Transverse colon (tissue), 4 donors: ENCODE data around the gene GRIN2C. TPM values are rescaled to one million over a fixed set of nuclear protein-coding genes. Genes with fewer than 3 reads are reported as not detected.

Experiments used
- DNase-seq: peaks from one replicate; pipeline ENCODE4 v3.0.0-alpha.2; 2019
- H3K27ac ChIP-seq, 4 donors: fragments of 200-600 bp; sonication (generic); 2 replicates each; pipeline ENCODE4 v1.5.1; 2016 to 2018; ENCODE audit warnings: inconsistent platforms in 4 of 4
- H3K27me3 ChIP-seq: fragments of 200-600 bp; sonication (generic); 2 replicates; pipeline ENCODE4 v1.5.1; 2017; ENCODE audit warnings: inconsistent platforms
- H3K36me3 ChIP-seq, 4 donors: fragments of 200-600 bp; sonication (generic); 2 replicates each; pipeline ENCODE4 v1.5.1; 2017 to 2019; ENCODE audit warnings: inconsistent platforms in 4 of 4
- H3K4me1 ChIP-seq, 4 donors: fragments of 200-600 bp; sonication (generic); 2 replicates each; pipeline ENCODE4 v1.5.1; 2017 to 2020; ENCODE audit warnings: inconsistent platforms in 4 of 4
- H3K4me3 ChIP-seq, 4 donors: fragments of 200-600 bp; sonication (generic); 1 replicate in 1 of 4; 2 replicates in 3 of 4; pipeline versions ENCODE4 v1.5.1 to v1.6.1; 2017 to 2019; ENCODE audit warnings: inconsistent platforms in 4 of 4
- H3K9me3 ChIP-seq, 2 donors: fragments of 200-600 bp; sonication (generic); 2 replicates each; pipeline ENCODE4 v1.5.1; 2017 to 2019; ENCODE audit warnings: inconsistent platforms in 2 of 2
- CTCF ChIP-seq, 5 experiments: fragments of 200-600 bp in 3 of 5; fragments of 450-650 bp in 2 of 5; sonication (generic) in 3 of 5; IDR thresholded peaks; 1 replicate in 2 of 5; 2 replicates in 3 of 5; pipeline ENCODE4 v1.5.1; 2016 to 2017; ENCODE audit warnings: antibody characterized with exemption in 5 of 5, inconsistent platforms in 3 of 5, mild to moderate bottlenecking in 2 of 5, moderate library complexity in 1 of 5
- EP300 ChIP-seq: sonication (generic); formaldehyde crosslinking; IDR thresholded peaks from one replicate; pipeline ENCODE4 v1.6.1; 2017; ENCODE audit warnings: antibody characterized with exemption, low read depth
- POLR2A ChIP-seq: fragments of 450-650 bp; IDR thresholded peaks from one replicate; pipeline ENCODE4 v1.6.1; 2016; ENCODE audit warnings: antibody characterized with exemption, mild to moderate bottlenecking, moderate library complexity
- POLR2AphosphoS5 ChIP-seq, 3 donors: sonication (generic); formaldehyde crosslinking; IDR thresholded peaks; one replicate each; pipeline ENCODE4 v1.6.1; 2016; ENCODE audit warnings: antibody characterized with exemption in 3 of 3
- WGBS, 2 donors: methylation state at CpG; one replicate each; pipeline ENCODE4 v1.1.5; 2018; ENCODE audit warnings: low coverage in 1 of 2; 5-methylcytosine and 5-hydroxymethylcytosine counted together
- in situ Hi-C, 4 donors: fragments of 200-750 bp; cut with MboI; loops; one replicate each; pipeline versions ENCODE4 v1.15.0 to v1.15.1; 2017; ENCODE audit warnings: low sequenced_read_pairs in 3 of 4, low pct_ligation_motif_present in 1 of 4, low pct_unique_long_range_greater_than_20kb in 1 of 4
- intact Hi-C: fragments of 100-400 bp; cut with DNase I; formaldehyde crosslinking; loops from one replicate; pipeline ENCODE4 v1.15.1; 2023; ENCODE audit warnings: low total_unique reads
- total RNA-seq, 4 donors: library from RNA; depleted of rRNA; stranded (reverse); fragments of >200 nt; gene quantifications; one replicate each; pipeline ENCODE4 v1.1.0, GENCODE V29; 2016

The GRIN2C gene
- total RNA-seq, 4 donors from 2014 or later: 0.27 to 0.40 TPM; not detected in 2

DNA sequence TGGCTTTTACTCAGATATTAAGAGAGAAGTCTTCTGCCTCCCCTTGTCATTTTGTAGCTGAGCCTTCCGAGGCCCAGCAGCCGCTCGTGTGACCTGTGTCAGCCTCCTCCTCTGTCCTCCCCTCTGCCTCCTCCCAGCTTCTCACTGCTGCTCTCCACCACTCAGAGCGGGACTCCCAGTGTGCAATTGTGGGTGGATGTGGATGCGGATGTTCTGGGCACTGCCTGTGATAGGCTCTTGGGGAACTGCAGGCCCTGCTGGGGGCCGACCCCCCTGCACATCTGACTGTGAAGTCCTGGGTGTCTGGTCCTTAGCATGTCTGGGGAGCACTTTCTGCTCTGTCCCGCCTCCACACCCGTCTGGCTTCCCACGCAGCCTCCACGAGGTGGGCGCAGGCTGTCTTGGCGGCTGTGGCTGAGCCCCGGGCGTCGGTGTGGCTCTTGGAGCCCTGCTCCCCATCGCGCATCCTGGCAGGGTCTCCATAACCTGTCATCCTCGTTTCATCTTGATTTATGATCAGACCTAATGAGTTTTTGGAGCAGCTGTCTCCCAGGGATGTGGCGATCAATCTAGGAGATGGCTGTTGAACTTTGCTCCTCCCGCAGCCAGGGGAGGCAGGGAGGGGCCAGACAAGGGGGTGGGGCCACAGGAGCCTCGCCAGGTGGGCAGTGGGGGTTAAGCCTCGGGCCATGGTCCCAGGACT is 28.1 kb downstream of the GRIN2C start:
- in situ Hi-C loops (no loop called here), intact Hi-C loops (no loop called here)
- TF ChIP-seq POLR2A (no peak), CTCF (IDR thresholded peaks at IDR 0.05) (no peak), POLR2AphosphoS5 (IDR thresholded peaks at IDR 0.05) (no peak), EP300 (no peak)
- Histone ChIP-seq H3K36me3 (no peaks in the 10 kb centered on the region), H3K9me3 (no peaks in the 10 kb centered on the region), H3K27ac (no peak overlapping the region), H3K4me1 (no peaks in the 10 kb centered on the region), H3K27me3 (no peaks in the 10 kb centered on the region), H3K4me3 (no peak overlapping the region)
- DNase-seq: no peak
- 68% methylated on average over 22 of the region's 22 CpGs; no CpG with 5 or more reads in 1 of the 2 donors for WGBS, 2 donors

- Histone ChIP-seq H3K4me3 (no peak overlapping the region), H3K27ac (no peak overlapping the region), H3K4me1 (no peaks in the 10 kb centered on the region), H3K27me3 (no peaks in the 10 kb centered on the region), H3K9me3 (no peaks in the 10 kb centered on the region), H3K36me3 (no peaks in the 10 kb centered on the region)
- in situ Hi-C loops: no loop called here
- intact Hi-C loops: no loop called here
- DNase-seq: no peak
- 94% methylated on average over 19 of the region's 19 CpGs; no CpG with 5 or more reads in 1 of the 2 donors for WGBS, 2 donors
- TF ChIP-seq EP300 (no peak), POLR2AphosphoS5 (IDR thresholded peaks at IDR 0.05) (no peak), POLR2A (no peak), CTCF (IDR thresholded peaks at IDR 0.05) (no peak)
Measured at GRCh38 chr17:74830861-74831260, 28.8 kb downstream of the GRIN2C start.

GRCh38 chr17:74827800-74828199 is 31.9 kb downstream of the GRIN2C start:
- intact Hi-C loops: no loop called here
- no peak for DNase-seq
- no peaks in the 10 kb centered on the region for H3K27me3 ChIP-seq
- H3K4me3 ChIP-seq: no peak overlapping the region
- TF ChIP-seq CTCF (IDR thresholded peaks at IDR 0.05) (no peak), POLR2A (no peak)
- H3K9me3 ChIP-seq: no peaks in the 10 kb centered on the region
- in situ Hi-C loops: no loop called here
- H3K36me3 ChIP-seq: no peaks in the 10 kb centered on the region
- 95% methylated on average over 11 of the region's 11 CpGs; no CpG with 5 or more reads in 1 of the 2 donors for WGBS, 2 donors
- H3K27ac ChIP-seq: no peak overlapping the region
- no peaks in the 10 kb centered on the region for H3K4me1 ChIP-seq

- H3K4me1 ChIP-seq: no peaks in the 10 kb centered on the region
- 85% methylated on average over 9 of the region's 9 CpGs; no CpG with 5 or more reads in 1 of the 2 donors for WGBS, 2 donors
- intact Hi-C loops (no loop called here), in situ Hi-C loops (no loop called here)
- TF ChIP-seq EP300: no peak
- TF ChIP-seq CTCF (IDR thresholded peaks at IDR 0.05): no peak
- TF ChIP-seq POLR2AphosphoS5 (IDR thresholded peaks at IDR 0.05): no peak
- no peak for TF ChIP-seq POLR2A
- no peaks in the 10 kb centered on the region for H3K9me3 ChIP-seq
- H3K36me3 ChIP-seq: no peaks in the 10 kb centered on the region
- no peak overlapping the region for H3K4me3 ChIP-seq
- no peaks in the 10 kb centered on the region for H3K27me3 ChIP-seq
- no peak overlapping the region for H3K27ac ChIP-seq
- DNase-seq: no peak
Measured at GRCh38 chr17:74825952-74826719, 33.5 kb downstream of the GRIN2C start.
